Sciatic nerve (tissue), 2 donors: ENCODE measurements around the gene TNKS1BP1. TPM values are rescaled to one million over a fixed set of nuclear protein-coding genes. Genes with fewer than 3 reads are reported as not detected.
"Not testable (repeated sequence)": the region's sequence is repeated elsewhere in the genome, so short reads cannot be mapped to it uniquely, and the experiment has no call there.

Experiments used
- ATAC-seq: fragments of 200-7000 bp; cut with Tn5 transposase; one replicate; pipeline ENCODE4 v1.9.1; 2020; ENCODE audit warnings: mild to moderate bottlenecking, moderate library complexity
- DNase-seq: peaks from one replicate; pipeline ENCODE4 v3.0.0-alpha.2; 2020; ENCODE audit warnings: low spot score
- intact Hi-C: fragments of 100-400 bp; cut with DNase I; formaldehyde crosslinking; loops from one replicate; pipeline ENCODE4 v1.14.2; 2022
- total RNA-seq: library from RNA; stranded (reverse); fragmentation: NEBNext Ultra II Directional; extraction: Animal tissue kit (Norgen Biotek cat#: 25700); gene quantifications from one replicate; pipeline ENCODE4 v1.2.1, GENCODE V29; 2021
- donor health status: DM: no; HTN: no; CAD: no.
- donor health status: DM: no; HTN: no; CAD: no.

The TNKS1BP1 gene
- total RNA-seq, 1 donor from 2014 or later: 178 TPM

DNA sequence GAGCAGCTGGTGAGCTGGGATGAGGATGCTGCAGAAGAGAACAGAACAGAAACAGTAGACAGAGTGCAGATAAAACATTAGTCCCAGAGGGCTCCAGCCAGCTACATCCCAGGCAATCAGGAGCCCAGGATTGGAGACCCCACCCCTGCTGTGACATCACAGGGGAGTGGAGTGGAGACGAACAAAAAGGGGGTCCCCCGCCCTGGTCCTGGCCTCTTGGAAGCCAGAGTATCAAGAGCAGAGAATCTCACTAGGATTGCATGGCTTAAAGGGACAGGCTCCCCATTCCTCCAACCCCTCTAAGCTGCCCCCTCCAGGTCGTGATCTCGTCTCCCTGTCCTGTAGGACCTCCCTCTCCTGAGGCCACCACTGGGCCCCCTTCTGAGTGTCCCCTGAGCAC is 13.4 kb upstream of the TNKS1BP1 start, which contains the start of gene P2RX3:
P2RX3 (plus strand) TSS at position 211 of the 400 bp plus-strand sequence. CDS start 199 bp downstream, outside the sequence.
- ATAC-seq: no peak
- intact Hi-C loops: loop anchor here (10.0 kb wide), 1 partner anchor 307 kb away; the partner anchor contains the start of gene YPEL4
- no peak for DNase-seq

DNA sequence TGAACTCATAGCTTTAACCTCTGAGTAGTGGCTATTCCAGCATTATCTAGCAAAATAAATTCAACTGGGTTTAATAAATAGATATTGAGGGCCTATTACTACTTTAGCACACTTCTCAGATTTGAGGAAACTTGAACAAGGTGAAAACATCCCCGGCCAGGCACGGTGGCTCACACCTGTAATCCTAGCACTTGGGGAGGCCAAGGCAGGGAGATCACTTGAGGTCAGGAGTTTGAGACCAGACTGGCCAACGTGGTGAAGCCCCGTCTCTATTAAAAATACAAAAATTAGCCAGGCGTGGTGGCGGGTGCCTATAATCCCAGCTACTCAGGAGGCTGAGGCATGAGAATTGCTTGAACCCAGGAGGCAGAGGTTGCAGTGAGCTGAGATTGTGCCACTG is 12.1 kb upstream of the TNKS1BP1 start:
- not testable (repeated sequence) for DNase-seq, ATAC-seq
- intact Hi-C loops: loop anchor here (10.0 kb wide), 1 partner anchor 308 kb away; the partner anchor contains the start of gene YPEL4

DNA sequence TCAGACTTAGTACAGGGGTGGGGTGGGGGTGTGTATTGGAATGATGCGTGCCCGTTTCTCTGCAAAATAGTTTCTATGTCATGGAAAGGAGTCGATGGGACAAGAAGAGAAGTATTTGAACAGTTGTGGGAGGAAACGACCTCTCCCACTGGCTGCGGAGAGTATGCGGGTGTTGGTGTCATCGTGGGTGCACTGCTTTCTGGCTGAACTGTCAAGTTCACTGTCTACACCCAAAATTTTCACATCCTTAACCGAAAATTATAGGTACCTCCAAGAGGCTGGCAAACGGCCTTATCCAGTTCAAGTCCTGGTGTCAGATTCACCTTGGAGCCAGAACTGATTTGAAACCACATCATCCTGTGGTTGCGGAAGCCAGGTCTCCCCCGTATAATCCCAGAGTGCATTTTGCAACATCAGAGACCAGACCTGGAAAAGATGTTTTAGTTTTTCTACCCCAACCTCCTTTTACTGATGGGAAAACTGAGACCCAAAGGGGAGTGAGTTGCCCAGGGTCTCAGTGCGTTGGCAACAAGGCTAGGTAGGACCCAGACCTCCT is 11.4 kb upstream of the TNKS1BP1 start:
- no peak for DNase-seq
- ATAC-seq: peak; percentile 21
- intact Hi-C loops: loop anchor here (10.0 kb wide), 1 partner anchor 309 kb away; the partner anchor contains the start of gene YPEL4

DNA sequence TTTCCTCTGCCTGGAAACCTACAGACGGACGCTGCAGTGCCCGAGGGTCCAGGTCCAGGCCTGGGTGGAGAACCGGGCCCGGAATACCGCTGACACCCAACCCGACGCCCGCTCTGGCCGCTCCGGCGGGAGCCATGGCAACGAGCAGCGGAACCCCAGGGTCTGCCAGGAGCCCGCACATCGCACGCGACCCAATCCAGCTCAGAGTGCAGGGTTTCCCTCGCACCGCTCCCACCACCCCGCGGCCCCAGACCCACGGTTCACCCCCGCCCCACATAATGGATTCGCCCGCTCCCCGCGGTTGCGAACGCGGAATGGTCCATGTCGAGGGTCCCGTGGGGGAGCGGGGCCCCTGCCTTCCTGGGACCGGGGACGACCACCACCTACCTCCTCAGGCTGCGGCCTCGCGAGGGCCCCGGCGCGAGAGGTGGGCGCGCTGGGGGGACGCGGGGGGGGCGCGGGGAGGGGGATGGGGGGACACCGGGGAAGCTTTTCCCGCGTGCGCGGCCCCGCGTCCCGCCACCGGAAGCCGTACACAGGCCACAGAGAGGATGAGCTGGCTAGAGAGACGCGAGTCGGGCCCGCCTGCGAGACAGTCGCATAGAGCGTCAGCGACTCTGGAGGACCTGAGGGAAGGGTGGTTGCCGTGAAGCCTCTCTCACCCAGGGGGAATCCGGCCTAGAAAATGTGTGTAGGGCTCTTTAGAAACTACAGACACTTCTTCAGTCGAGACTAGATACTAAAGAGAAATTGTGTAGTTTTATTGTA is 10.8 kb upstream of the TNKS1BP1 start, which contains the start of gene SSRP1:
SSRP1 (minus strand) TSS at position 550 of the 768 bp plus-strand sequence. CDS start 771 bp downstream, outside the sequence.
- intact Hi-C loops: loop anchor here (10.0 kb wide), 1 partner anchor 309 kb away; the partner anchor contains the start of gene YPEL4
- ATAC-seq: peak; percentile 97
- peak; percentile 92 for DNase-seq

DNA sequence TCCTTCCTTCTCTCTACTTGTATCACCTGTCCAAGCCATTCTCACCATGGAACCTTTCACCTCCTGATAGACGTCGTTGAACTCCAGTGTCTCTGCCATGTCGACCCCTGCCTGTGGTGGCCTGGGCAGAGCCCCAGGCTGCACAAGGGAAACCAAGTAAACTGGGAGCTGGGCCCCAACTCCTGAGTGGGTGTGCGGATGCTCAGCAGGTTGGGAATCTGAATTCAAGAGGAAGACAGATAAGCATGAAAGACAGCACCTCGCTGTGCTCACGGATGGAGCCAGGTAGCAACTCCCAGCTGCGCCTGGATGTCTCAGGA is 10.2 kb upstream of the TNKS1BP1 start:
- ATAC-seq: no peak
- intact Hi-C loops: loop anchor here (10.0 kb wide), 1 partner anchor 310 kb away; the partner anchor contains the start of gene YPEL4
- DNase-seq: no peak

DNA sequence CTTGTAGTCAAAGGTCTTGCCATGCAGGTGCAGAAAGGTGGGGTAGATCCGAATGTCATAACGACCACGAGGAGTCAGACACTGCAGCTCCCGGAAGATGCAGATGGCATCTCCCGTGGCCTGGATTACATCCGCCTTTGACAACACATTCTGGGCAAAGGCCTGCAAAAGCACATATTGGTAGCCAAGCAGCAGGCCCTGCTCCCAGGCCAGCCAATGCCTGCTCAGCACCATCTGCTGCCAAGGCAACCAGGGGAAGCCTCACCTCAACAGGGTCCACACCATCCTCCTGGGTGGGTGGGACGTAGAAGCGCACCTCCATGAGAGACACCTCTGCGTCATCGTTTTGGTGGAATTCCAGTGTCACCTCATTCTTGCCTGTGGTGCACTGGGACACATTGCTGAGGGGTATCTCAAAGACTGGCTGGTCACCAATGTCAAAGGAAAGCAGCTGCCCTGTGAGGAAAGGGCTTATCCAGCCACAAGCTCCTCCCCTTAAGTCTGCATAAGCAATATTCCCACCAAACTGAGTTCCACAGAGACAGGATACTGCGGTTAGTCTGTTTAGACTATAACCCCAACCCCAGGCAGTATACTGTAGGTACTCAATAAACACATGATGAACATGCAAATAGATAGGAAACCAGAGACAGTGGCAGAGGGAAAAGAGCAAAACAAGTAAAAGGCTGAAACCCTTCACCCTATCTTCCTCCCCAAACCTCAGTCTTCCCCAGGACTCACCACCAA is 8.1 kb upstream of the TNKS1BP1 start:
- intact Hi-C loops: loop anchor here (10.0 kb wide), 1 partner anchor 312 kb away; the partner anchor contains the start of gene YPEL4
- no peak for DNase-seq
- ATAC-seq: no peak

DNA sequence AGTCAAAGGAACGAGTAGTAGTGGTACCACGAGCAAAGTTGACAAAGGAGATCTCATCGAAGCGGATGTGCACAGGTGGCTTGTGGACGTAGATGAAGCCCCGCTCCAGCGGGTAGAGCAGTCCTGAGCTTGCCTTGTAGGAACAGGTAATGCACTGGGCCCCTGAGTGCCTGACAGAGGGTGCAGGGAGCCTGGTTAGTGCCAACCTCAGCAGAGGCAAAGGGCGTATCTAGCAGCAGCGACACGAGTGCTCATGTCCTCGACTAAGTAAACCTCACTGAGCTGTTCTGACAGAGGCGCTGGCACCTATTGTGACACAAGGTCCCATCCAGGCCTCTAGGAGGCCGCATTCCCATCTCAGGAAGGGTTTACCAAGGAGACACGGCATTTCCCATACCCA is 7.0 kb upstream of the TNKS1BP1 start:
- DNase-seq (no peak), ATAC-seq (no peak)
- intact Hi-C loops: loop anchor here (10.0 kb wide), 1 partner anchor 313 kb away; the partner anchor contains the start of gene YPEL4

DNA sequence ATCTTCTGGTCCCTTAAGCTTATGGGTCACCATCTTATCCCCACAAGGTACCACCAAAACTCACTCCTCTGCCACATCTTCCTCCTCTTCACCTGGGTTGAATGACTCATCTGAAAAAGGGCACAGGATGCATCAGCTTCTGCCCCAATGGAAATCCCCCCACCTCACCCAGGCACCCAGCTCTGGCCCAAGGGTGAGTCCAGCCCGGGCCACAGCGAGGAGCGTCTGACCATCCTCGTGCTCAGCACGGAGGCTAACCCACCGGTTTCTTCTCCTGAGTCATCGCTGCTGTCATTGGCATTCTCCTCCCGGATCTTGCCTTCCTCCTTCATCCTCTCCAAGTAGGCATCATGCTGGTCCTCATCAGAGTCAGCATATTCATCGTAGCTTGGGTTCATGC is 5.3 kb upstream of the TNKS1BP1 start:
- intact Hi-C loops: loop anchor here (10.0 kb wide), 1 partner anchor 315 kb away; the partner anchor contains the start of gene YPEL4
- ATAC-seq (no peak), DNase-seq (no peak)

DNA sequence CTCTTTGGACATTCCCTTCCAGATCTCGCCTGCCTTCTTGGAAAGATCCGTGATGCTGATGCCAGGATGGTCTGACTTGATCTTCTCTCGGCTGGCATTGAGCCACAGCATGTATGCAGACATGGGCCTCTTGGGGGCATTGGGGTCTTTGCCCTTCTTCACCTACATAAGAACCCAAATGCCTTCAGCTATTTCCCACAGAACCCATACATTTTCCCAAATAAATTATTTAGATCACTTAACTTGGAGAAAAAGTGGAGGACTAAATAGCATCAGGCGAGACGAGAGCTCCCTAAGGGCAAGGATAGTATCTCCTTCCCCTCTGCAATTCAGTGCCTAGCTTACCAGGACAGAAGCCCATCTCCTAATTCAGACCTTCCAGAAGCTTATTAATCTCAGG is 3.0 kb upstream of the TNKS1BP1 start:
- DNase-seq (no peak), ATAC-seq (no peak)
- intact Hi-C loops: no loop called here

DNA sequence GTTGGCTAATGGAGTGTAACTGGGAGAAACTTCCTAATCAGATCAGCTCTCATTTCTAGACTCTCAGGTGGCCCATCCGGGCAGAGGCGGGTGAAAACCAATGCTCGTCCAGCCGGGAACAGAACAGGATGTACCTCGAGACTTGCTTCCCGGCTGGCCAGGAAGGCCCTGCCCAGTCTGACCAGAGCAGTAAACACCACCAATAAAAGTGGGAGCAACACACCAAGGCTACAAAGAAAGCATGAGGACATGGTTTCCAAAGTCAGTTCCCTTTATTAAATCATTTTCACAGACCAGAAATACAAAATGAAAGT is 940 bp upstream of the TNKS1BP1 start:
- no peak for DNase-seq
- peak; percentile 6 for ATAC-seq
- intact Hi-C loops: no loop called here

DNA sequence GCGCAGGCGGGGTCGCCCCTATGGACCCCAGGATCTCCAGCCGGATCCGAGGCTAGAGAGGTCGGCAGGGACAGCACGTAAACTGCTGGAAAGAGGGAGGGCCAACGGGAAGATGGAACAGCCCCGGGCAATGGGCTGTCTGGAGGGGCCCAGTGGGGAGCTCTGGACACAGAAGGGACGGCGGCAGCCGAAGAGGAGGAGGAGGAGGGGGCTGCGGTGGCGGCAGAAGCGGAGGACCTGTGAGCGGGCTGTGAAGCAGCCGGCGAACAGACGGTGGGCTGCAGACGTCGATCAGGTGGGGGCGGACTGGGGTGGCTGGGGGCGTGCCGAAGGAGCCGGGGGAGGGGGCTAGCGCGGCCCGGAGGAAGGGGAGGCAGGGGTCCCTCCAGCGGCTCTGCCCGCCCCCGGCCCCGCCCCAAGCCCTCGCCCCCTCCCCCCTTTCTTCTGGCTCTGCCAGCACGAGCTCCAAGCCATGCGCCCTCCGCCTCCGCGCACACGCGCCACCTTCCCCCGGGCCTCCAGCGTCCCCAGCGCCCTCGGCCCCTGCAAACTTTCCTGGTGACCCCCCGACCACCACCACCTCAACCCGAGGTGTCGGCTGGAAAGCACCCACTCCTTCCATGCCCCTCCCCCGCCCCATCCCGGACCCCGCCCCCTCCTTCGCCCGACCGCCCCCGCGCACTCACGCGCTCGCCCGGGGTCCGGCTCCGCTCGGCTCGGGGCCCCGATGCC is 432 bp downstream of the TNKS1BP1 start:
- ATAC-seq (no peak), DNase-seq (peak; percentile 78)
- intact Hi-C loops: no loop called here

DNA sequence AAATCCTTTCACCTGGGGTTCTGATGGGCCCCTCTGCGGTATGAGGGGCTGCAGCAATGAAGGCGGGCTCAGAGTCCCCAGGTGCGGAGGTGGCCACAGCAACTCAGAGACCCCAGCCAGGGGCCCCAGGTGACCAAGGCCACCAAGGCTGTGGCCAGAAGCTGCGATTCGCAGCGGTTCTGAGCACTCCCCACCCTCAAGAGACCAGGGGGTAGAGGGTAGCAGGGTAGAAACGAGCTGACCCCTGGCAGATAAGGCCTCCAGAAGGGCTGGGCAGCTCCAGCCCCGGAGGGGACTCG is 948 bp downstream of the TNKS1BP1 start:
- ATAC-seq: no peak
- intact Hi-C loops: no loop called here
- no peak for DNase-seq

DNA sequence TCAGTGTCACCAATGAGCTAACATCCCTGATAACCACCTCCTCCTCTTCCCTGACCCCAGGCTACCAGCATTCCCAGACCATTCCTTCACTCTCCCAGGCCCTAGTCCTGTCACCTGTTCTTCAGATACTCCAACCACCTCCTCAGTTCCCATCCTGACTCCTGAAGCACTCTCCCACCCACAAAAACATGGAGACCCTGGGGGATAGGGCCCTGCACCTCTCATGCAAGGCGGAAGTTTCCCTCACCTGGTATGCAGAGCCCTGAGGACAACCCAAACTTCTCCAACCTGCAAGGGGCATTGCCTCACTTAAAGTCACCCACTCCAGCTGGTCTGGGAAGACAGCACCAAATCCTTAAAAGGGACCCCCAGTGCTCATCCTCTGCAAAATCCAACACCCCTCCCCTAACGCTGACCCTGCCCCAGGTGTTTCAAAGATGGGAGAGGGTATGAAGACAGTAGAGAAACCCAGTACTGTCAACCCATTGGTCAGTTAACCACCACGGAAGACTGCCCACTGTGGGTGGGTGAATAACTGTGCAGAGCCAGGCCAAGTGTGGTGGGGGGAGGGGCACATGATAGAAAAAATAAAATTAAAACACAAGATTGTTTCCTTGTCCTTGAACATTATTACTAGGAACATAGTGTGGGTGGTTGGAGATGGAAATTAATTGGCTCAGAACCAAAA is 1.4 kb downstream of the TNKS1BP1 start:
- DNase-seq (no peak), ATAC-seq (peak; percentile 25)
- intact Hi-C loops: no loop called here

DNA sequence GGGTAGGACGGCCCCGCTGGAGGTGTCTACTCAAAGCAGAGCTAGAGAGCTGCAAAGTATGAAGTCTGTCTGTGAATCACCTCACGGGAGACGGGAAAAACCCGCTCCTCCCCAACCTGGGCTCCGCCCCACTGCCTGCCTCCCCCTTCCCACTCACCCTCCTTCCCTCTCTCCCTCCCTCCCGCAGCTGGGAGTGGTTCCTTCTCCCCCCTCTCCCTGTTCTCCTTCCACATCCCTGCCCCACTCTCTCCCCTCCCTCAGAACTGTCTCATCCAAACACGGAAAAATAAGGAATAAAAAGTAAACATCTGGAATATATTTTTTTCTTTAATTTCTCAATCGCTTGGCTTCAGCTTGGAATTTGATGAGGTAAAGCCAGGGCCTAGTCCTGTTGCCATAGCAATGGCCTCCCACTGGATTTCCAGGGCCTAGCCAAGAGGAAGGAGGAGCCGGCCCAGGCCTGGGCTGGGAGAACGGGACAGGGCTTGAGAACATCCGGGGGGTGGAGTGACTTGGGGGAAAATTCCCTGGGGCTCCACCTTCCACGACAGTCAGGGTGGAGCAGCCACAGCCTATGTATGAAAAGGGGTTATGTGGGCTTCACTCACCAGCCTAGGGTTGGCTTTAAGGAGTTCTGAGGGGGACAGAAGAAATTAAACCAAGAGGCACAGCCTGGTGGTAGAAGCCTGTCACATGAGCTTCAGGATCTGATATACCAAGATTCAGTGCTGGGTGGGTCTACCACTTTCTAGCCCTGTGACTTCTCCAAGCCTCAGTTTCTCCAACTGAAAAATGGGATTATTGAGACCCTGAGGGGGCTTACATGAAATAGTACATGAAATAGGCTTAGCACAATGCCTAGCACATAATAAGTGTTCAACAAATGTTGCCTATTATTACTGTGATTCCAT is 2.2 kb downstream of the TNKS1BP1 start:
- intact Hi-C loops: no loop called here
- DNase-seq: peak; percentile 94
- ATAC-seq: peak; percentile 87

DNA sequence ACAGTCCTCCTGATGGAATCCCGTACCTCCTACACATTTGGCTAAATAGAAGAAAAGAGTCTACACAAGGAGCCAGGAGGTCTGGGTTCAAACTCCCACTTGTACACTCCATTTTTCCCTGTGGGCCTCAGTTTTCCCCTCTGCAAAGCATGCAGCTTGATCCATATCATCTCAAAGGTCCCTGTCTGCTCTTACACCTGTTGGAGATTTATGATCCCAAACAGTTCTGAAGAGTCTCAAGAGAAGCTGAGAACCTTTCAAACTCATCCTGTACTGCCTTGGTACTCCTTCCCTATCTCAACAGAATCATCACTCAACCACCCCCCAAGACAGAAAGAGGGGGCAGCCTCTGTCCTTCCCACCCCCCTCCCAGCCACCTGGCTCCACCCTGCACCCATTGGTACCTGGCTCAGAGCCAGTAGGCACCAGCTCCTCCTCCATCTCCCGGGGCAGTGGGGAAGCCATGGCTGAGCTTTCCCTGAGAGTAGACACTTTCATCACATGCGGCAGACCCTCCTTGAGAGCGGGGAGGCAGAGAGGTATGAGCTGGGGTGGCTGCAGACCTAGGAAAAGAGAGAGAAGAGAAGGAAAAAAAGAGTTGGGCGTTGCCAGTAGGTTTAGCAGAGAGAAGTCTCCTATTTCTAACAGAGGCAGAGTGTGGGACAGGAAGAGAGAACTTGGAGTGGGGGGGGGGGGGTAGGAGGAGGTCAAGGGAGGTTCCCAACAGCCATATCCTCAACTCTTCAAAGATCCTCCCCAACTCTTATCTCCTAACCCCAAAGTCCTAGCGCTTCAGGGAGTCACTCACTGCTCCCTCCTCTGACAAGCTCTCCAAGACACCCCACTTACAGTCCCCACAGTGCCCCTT is 3.1 kb downstream of the TNKS1BP1 start:
- DNase-seq: no peak
- ATAC-seq: no peak
- intact Hi-C loops: no loop called here

DNA sequence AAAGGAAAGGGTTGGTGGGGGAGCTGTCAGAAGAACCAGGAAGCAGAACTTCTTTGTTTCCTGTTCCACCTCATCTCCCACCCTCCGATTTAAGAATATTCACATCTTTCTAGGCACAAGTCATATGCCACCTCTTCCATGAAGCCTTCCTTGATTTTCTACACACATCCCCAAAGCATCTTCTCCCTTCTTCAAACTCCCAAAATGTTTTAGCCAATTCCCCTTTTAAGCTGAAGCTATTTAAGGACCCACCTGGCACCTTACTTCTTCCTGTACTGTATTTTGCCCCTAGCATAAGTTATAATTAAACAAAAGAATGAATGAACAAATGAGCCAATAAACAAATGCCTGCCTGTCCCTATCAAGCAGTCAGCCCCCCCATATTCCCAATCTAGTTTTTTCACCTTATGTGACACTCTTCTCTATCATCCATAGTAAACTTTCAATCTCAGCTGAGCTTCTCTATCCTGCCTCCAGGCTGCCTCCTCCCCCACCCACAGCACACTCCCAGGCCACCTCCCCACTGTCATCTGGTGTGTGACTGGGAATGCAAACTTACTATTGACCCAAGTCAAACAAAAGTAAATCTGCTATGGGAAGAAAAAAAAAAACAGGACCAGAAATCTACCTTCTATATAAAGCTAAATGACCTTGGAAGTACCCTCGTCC is 3.9 kb downstream of the TNKS1BP1 start:
- ATAC-seq: no peak
- intact Hi-C loops: no loop called here
- DNase-seq: no peak
